ENCODE measurements around the gene LRRN4. TPM values are rescaled to one million over a fixed set of nuclear protein-coding genes. Genes with fewer than 3 reads are reported as not detected.
A peak's percentile ranks its signal among the peaks of the same experiment; 100 is the strongest.
"Not testable (repeated sequence)": the region's sequence is repeated elsewhere in the genome, so short reads cannot be mapped to it uniquely, and the experiment has no call there.

LRRN4 gene
- total RNA-seq, 1 donor from 2014 or later: not detected

DNA sequence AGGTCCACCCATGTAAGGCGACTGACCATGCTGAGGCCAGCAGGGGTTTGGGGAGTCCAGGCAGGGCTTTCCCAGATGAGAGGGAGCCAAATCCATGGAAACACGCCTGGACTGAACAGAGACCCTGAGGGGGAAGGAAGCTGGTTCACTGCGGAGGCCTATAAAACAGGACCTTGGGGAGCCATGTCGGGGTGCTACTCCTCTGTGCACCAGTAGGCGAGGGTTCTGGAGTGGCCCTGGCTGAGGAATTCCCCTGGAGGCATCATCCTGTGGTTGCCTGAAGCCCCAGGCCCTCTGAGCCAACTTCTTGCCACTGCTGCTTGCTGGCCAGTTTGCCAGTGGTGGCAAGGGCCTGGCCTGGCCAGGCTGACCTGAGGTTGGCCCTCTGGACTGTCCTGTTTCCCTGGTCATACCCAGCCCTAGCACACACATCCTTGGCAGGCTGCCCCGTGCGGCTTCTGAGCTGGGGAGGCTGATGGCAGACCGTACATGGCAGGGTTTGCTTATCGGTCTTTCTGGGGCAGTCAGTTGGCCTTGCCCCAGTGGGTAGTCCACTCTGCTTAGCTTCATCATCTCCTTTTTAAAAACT lies 2.2 kb upstream of the LRRN4 start:
- H3K27me3 Mint-ChIP-seq (ENCODE audit: low read depth): peaks cover 50% of the 10 kb centered on the region
- no peak overlapping the region for H3K27ac Mint-ChIP-seq (ENCODE audit: unreplicated experiment)
- H3K4me1 Mint-ChIP-seq: peaks cover 5% of the 10 kb centered on the region
- DNase-seq (ENCODE audit: low read depth, low spot score): no peak
- no peaks in the 10 kb centered on the region for H3K36me3 Mint-ChIP-seq (ENCODE audit: low read depth)
- TF ChIP-seq, protein P1, sequence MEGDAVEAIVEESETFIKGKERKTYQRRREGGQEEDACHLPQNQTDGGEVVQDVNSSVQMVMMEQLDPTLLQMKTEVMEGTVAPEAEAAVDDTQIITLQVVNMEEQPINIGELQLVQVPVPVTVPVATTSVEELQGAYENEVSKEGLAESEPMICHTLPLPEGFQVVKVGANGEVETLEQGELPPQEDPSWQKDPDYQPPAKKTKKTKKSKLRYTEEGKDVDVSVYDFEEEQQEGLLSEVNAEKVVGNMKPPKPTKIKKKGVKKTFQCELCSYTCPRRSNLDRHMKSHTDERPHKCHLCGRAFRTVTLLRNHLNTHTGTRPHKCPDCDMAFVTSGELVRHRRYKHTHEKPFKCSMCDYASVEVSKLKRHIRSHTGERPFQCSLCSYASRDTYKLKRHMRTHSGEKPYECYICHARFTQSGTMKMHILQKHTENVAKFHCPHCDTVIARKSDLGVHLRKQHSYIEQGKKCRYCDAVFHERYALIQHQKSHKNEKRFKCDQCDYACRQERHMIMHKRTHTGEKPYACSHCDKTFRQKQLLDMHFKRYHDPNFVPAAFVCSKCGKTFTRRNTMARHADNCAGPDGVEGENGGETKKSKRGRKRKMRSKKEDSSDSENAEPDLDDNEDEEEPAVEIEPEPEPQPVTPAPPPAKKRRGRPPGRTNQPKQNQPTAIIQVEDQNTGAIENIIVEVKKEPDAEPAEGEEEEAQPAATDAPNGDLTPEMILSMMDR (conservative IDR thresholded peaks at IDR 0.05): no peak
- no peaks in the 10 kb centered on the region for H3K9me3 Mint-ChIP-seq
- H3K4me3 Mint-ChIP-seq: no peak overlapping the region

- Mint-ChIP-seq H3K27me3 (ENCODE audit: low read depth) (peaks cover 58% of the 10 kb centered on the region), H3K4me3 (no peak overlapping the region), H3K9me3 (no peaks in the 10 kb centered on the region), H3K4me1 (peaks cover 5% of the 10 kb centered on the region), H3K27ac (ENCODE audit: unreplicated experiment) (no peak overlapping the region), H3K36me3 (ENCODE audit: low read depth) (no peaks in the 10 kb centered on the region)
- TF ChIP-seq, protein P1 (conservative IDR thresholded peaks at IDR 0.05): no peak
- no peak for DNase-seq (ENCODE audit: low read depth, low spot score)
Measured at GRCh38 chr20:6055161-6055783, 1.4 kb upstream of the LRRN4 start.

DNA sequence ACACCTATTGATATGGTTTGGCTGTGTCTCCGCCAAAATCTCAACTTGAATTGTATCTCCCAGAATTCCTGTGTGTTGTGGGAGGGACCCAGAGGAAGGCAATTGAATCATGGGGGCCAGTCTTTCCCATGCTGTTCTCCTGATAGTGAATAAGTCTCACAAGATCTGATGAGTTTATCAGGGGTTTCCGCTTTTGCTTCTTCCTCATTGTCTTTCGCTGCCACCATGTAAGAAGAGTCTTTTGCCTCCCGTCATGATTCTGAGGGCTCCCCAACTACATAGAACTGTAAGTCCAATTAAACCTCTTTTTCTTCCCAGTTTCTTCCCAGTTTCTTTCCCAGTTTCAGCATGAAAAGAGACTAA lies 810 bp upstream of the LRRN4 start:
- H3K27ac Mint-ChIP-seq (ENCODE audit: unreplicated experiment); H3K36me3 Mint-ChIP-seq (ENCODE audit: low read depth); DNase-seq (ENCODE audit: low read depth, low spot score); H3K9me3 Mint-ChIP-seq; H3K4me1 Mint-ChIP-seq; H3K4me3 Mint-ChIP-seq: not testable (repeated sequence)
- peaks cover 64% of the 10 kb centered on the region for H3K27me3 Mint-ChIP-seq (ENCODE audit: low read depth)

- H3K9me3 Mint-ChIP-seq: no peaks in the 10 kb centered on the region
- H3K36me3 Mint-ChIP-seq (ENCODE audit: low read depth): peaks cover 3% of the 10 kb centered on the region
- peak overlapping the region; percentile 7 for H3K4me3 Mint-ChIP-seq
- DNase-seq (ENCODE audit: low read depth, low spot score): no peak
- peaks cover 5% of the 10 kb centered on the region for H3K4me1 Mint-ChIP-seq
- no peak overlapping the region for H3K27ac Mint-ChIP-seq (ENCODE audit: unreplicated experiment)
- TF ChIP-seq, protein P1 (conservative IDR thresholded peaks at IDR 0.05): no peak
- H3K27me3 Mint-ChIP-seq (ENCODE audit: low read depth): peaks cover 65% of the 10 kb centered on the region
Measured at GRCh38 chr20:6053064-6053775, 640 bp downstream of the LRRN4 start.

DNA sequence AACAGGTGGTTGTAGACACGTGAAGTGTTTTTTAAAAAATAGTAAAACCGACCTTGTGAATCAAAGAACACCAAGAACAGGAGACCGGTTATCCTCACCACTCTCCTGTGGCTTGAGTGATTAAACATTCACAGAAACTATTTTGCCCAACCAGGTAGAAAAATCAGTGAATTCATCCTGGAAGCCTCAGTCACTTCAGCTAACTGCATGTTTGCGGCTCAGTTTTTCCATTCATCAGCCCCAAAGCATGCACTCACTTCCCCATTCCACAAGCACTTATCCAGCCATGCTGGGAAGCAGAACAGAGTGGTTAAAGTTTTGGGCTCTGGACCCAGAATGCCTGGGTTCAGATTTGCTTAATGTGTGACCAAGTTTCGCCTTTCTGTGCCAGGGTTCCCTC lies 2.4 kb downstream of the LRRN4 start:
- H3K27me3 Mint-ChIP-seq (ENCODE audit: low read depth): peaks cover 61% of the 10 kb centered on the region
- H3K4me1 Mint-ChIP-seq: peaks cover 5% of the 10 kb centered on the region
- no peaks in the 10 kb centered on the region for H3K9me3 Mint-ChIP-seq
- H3K27ac Mint-ChIP-seq (ENCODE audit: unreplicated experiment): no peak overlapping the region
- no peak for DNase-seq (ENCODE audit: low read depth, low spot score)
- peak overlapping the region; percentile 67 for H3K4me3 Mint-ChIP-seq
- TF ChIP-seq, protein P1 (conservative IDR thresholded peaks at IDR 0.05): no peak
- peaks cover 3% of the 10 kb centered on the region for H3K36me3 Mint-ChIP-seq (ENCODE audit: low read depth)

DNA sequence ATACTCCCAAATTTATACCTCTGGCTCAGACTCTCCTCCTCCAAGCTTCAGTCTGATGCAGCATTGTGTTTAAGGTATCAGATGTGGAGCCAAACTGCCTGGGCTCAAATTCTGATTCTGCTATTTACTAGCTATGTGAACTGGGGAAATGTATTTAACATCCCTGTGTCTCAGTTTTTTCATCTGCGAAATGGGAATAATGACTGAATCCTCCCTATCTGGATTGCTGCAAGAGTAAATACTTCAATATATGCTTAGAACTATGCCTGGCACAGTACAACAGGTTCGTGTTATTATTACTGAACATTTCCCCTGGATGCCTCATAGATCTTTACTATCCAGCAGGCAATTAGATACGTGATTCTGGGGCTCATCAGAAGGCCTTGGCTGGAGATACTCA lies 5.5 kb downstream of the LRRN4 start:
- TF ChIP-seq, protein P1 (conservative IDR thresholded peaks at IDR 0.05): no peak
- no peak for DNase-seq (ENCODE audit: low read depth, low spot score)
- H3K27me3 Mint-ChIP-seq (ENCODE audit: low read depth): peaks cover 44% of the 10 kb centered on the region
- peak overlapping the region; percentile 10 for H3K4me3 Mint-ChIP-seq
- peaks cover 3% of the 10 kb centered on the region for H3K36me3 Mint-ChIP-seq (ENCODE audit: low read depth)
- no peaks in the 10 kb centered on the region for H3K9me3 Mint-ChIP-seq
- H3K4me1 Mint-ChIP-seq: peaks cover 5% of the 10 kb centered on the region
- no peak overlapping the region for H3K27ac Mint-ChIP-seq (ENCODE audit: unreplicated experiment)

Data from neural crest cell (in vitro differentiated cells).